Adrenal gland (tissue), 12 donors: ENCODE results near the gene RDX. TPM values are rescaled to one million over a fixed set of nuclear protein-coding genes. Genes with fewer than 3 reads are reported as not detected.
A peak's percentile ranks its signal among the peaks of the same experiment; 100 is the strongest.

ENCODE experiments used
- DNase-seq, 7 donors: peaks; one replicate each; pipeline ENCODE4 v3.0.0-alpha.2; 2019 to 2020
- H3K27ac ChIP-seq, 5 donors: fragments of 200-600 bp; sonication (generic) in 4 of 5; 1 replicate in 3 of 5; 2 replicates in 2 of 5; pipeline versions ENCODE4 v1.5.1 to v1.8.0; 2016 to 2020; ENCODE audit warnings: mild to moderate bottlenecking in 1 of 5
- H3K27me3 ChIP-seq: fragments of 200-600 bp; 2 replicates; pipeline ENCODE4 v1.8.0; 2021
- H3K36me3 ChIP-seq, 2 donors: fragments of 200-600 bp; replicated peaks in 1 of 2; 1 replicate in 1 of 2; 2 replicates in 1 of 2; pipeline versions ENCODE4 v1.5.1 to v1.8.0; 2018 to 2022
- H3K4me1 ChIP-seq, 2 donors: fragments of 200-600 bp; replicated peaks in 1 of 2; 1 replicate in 1 of 2; 2 replicates in 1 of 2; pipeline versions ENCODE4 v1.5.1 to v1.8.0; 2018 to 2021
- H3K4me3 ChIP-seq, 4 donors: fragments of 200-600 bp; sonication (generic) in 3 of 4; one replicate each; pipeline ENCODE4 v1.5.1; 2016 to 2018
- H3K9me3 ChIP-seq, 3 donors: fragments of 200-600 bp; sonication (generic) in 1 of 3; replicated peaks in 1 of 3; 1 replicate in 2 of 3; 2 replicates in 1 of 3; pipeline versions ENCODE4 v1.5.1 to v1.8.0; 2016 to 2021
- CTCF ChIP-seq, 6 experiments: fragments of 450-650 bp in 4 of 6; fragments of 200-600 bp in 2 of 6; sonication (generic) in 1 of 6; IDR thresholded peaks; 1 replicate in 5 of 6; 2 replicates in 1 of 6; pipeline versions ENCODE4 v1.5.1 to v1.8.0; 2016 to 2021; ENCODE audit warnings: antibody characterized with exemption in 6 of 6, mild to moderate bottlenecking in 2 of 6, moderate library complexity in 1 of 6
- POLR2A ChIP-seq, 2 donors: fragments of 450-650 bp; IDR thresholded peaks; one replicate each; pipeline ENCODE4 v1.6.1; 2017; ENCODE audit warnings: antibody characterized with exemption in 2 of 2, mild to moderate bottlenecking in 2 of 2, moderate library complexity in 1 of 2
- WGBS, 4 donors: extraction: QIAGEN DNeasy Blood & Tissue Kit in 2 of 4; methylation state at CpG; one replicate each; pipeline versions ENCODE4 v1.1.5 to v1.1.7; 2013 to 2017; 5-methylcytosine and 5-hydroxymethylcytosine counted together
- intact Hi-C, 2 donors: fragments of 100-400 bp; cut with DNase I; formaldehyde crosslinking; loops; one replicate each; pipeline versions ENCODE4 v1.14.1 to v1.15.0; 2022 to 2023
- polyA plus RNA-seq, 3 donors: library from polyadenylated mRNA; stranded (reverse); fragments of 200-250 nt in 2 of 3; fragments of 350-450 nt in 1 of 3; fragmentation: Illumina TruSeq in 1 of 3; extraction: RNeasy Lipid Tissue Mini Kit (QIAGEN cat#74804) in 1 of 3; gene quantifications; one replicate each; pipeline ENCODE4 v1.2.3, GENCODE V29; 2013 to 2014
- total RNA-seq, 9 donors: library from RNA; depleted of rRNA in 4 of 9; stranded (reverse); fragments of >200 nt in 4 of 9; fragments of 120-200 nt in 1 of 9; fragmentation: NEBNext Ultra II Directional in 1 of 9; extraction: Animal tissue kit (Norgen Biotek cat#: 25700) in 1 of 9; gene quantifications; one replicate each; pipeline versions ENCODE4 v1.1.0 to v1.2.4, GENCODE V29; 2013 to 2023
- donor health status: healthy with polysubstance abuse.
- donor health status: Bipolar disorder and iron deficiency.
- donor health status: DM: yes; HTN: yes; CAD: no.
- donor health status: DM: no; HTN: no; CAD: no.
- donor health status: DM: no; HTN: no; CAD: no.
- donor health status: DM: yes; HTN: yes; CAD: no.

RDX gene
- total and polyA plus RNA-seq, 12 donors = 82.4 to 1,153 (median 588) TPM

- no peak for DNase-seq
- no peak overlapping the region for H3K4me3 ChIP-seq
- intact Hi-C loops = loop anchor here in 1 of 2 donors (10.0 kb wide), 1 partner anchor 59 kb away; no protein-coding TSS in a partner anchor
- no peaks in the 10 kb centered on the region for H3K27me3 ChIP-seq
- H3K4me1 ChIP-seq = peaks cover 16 to 26% of the 10 kb centered on the region in 2 donors
- TF ChIP-seq POLR2A (IDR thresholded peaks at IDR 0.05) (peak in 1 of 2 donors; percentile 24), CTCF (IDR thresholded peaks at IDR 0.05) (no peak)
- no peaks in the 10 kb centered on the region for H3K9me3 ChIP-seq
- peak overlapping the region in 4 of 5 donors; percentile 24 to 67 (median 46) for H3K27ac ChIP-seq
- H3K36me3 ChIP-seq = no peaks in the 10 kb centered on the region
Measured at GRCh38 chr11:110305169-110306018, 9.0 kb upstream of the RDX start.

DNA sequence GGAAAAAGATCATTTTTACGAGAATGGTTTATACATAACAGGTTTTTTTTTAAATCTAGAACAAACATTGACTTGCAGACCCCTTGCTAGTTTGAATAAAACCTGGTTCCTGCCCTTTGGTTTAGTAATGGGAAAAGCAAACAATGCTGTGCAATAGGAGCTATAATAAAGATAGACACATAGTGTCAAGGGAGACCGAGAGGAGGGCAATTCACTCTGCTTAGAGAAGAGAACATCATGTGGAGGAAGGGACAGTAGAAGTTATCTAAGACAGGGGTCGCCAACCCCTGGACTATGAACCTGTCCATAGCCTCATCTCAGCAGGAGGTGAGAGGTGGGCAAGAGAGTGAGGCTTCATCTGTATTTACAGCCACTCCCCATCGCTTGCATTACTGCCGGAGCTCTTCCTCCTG lies 7.0 kb upstream of the RDX start:
- H3K4me3 ChIP-seq = no peak overlapping the region
- H3K27ac ChIP-seq = no peak overlapping the region
- no peaks in the 10 kb centered on the region for H3K36me3 ChIP-seq
- intact Hi-C loops = loop anchor here in 1 of 2 donors (10.0 kb wide), 1 partner anchor 61 kb away; no protein-coding TSS in a partner anchor
- WGBS, 4 donors = 95 to 98% (median 95%) methylated on average over 5 of the region's 5 CpGs
- no peaks in the 10 kb centered on the region for H3K9me3 ChIP-seq
- DNase-seq = no peak
- TF ChIP-seq CTCF (IDR thresholded peaks at IDR 0.05) (no peak), POLR2A (IDR thresholded peaks at IDR 0.05) (no peak)
- peaks cover 15 to 27% of the 10 kb centered on the region in 2 donors for H3K4me1 ChIP-seq
- no peaks in the 10 kb centered on the region for H3K27me3 ChIP-seq

- H3K9me3 ChIP-seq = no peaks in the 10 kb centered on the region
- 92 to 97% (median 95%) methylated on average over 4 of the region's 4 CpGs for WGBS, 4 donors
- DNase-seq = peak in 1 of 7 donors; percentile 15
- H3K27me3 ChIP-seq = no peaks in the 10 kb centered on the region
- no peak overlapping the region for H3K4me3 ChIP-seq
- H3K27ac ChIP-seq = no peak overlapping the region
- no peak for TF ChIP-seq CTCF (IDR thresholded peaks at IDR 0.05)
- TF ChIP-seq POLR2A (IDR thresholded peaks at IDR 0.05) = no peak
- H3K36me3 ChIP-seq = no peaks in the 10 kb centered on the region
- intact Hi-C loops = loop anchor here in 1 of 2 donors (10.0 kb wide), 1 partner anchor 63 kb away; no protein-coding TSS in a partner anchor
- peaks cover 29 to 41% of the 10 kb centered on the region in 2 donors for H3K4me1 ChIP-seq
Measured at GRCh38 chr11:110301577-110301976, 5.2 kb upstream of the RDX start.

- Histone ChIP-seq H3K4me3 (no peak overlapping the region), H3K9me3 (no peaks in the 10 kb centered on the region), H3K27ac (no peak overlapping the region), H3K4me1 (peaks cover 24 to 39% of the 10 kb centered on the region in 2 donors), H3K36me3 (no peaks in the 10 kb centered on the region), H3K27me3 (no peaks in the 10 kb centered on the region)
- DNase-seq = peak in 1 of 7 donors; percentile 27
- intact Hi-C loops = loop anchor here in 1 of 2 donors (10.0 kb wide), 1 partner anchor 64 kb away; no protein-coding TSS in a partner anchor
- no peak for TF ChIP-seq CTCF (IDR thresholded peaks at IDR 0.05)
- TF ChIP-seq POLR2A (IDR thresholded peaks at IDR 0.05) = no peak
- WGBS, 4 donors = 94 to 98% (median 97%) methylated on average over 7 to 27 of the region's 27 CpGs; no CpG with 5 or more reads in 1 of the 4 donors
Measured at GRCh38 chr11:110301032-110301431, 4.6 kb upstream of the RDX start.
